ENCODE data around the gene RAPGEF6.

DNA sequence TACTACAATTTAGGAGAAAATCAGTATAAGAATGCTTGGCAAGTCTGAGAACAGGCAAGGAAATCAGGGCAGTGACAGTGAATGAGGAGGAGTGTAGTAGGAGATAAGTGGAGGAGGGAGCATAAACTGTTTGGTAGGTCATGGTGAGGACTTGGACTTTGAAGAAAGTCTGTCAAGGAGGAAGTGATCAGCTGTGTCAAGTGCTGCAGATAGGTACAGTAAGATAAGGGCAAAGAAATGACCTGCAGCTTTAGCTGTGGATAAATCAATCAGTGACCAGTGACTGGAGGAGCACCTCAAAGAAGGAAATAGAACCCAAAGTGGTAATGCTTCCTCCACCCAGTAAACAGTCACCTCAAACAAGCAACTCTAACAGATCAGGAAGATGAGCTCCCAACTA is 106.3 kb downstream of the RAPGEF6 start:
- TF ChIP-seq POLR2A (IDR thresholded peaks at IDR 0.05) (no peak), EP300 (IDR thresholded peaks at IDR 0.05) (no peak)
- TF ChIP-seq, protein P1, sequence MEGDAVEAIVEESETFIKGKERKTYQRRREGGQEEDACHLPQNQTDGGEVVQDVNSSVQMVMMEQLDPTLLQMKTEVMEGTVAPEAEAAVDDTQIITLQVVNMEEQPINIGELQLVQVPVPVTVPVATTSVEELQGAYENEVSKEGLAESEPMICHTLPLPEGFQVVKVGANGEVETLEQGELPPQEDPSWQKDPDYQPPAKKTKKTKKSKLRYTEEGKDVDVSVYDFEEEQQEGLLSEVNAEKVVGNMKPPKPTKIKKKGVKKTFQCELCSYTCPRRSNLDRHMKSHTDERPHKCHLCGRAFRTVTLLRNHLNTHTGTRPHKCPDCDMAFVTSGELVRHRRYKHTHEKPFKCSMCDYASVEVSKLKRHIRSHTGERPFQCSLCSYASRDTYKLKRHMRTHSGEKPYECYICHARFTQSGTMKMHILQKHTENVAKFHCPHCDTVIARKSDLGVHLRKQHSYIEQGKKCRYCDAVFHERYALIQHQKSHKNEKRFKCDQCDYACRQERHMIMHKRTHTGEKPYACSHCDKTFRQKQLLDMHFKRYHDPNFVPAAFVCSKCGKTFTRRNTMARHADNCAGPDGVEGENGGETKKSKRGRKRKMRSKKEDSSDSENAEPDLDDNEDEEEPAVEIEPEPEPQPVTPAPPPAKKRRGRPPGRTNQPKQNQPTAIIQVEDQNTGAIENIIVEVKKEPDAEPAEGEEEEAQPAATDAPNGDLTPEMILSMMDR (IDR thresholded peaks at IDR 0.05): no peak
